RWPE2 (cell line): ENCODE measurements around the gene GPANK1.

Experiments used
- ATAC-seq: fragments of 200-7000 bp; cut with Tn5 transposase; 3 replicates; pipeline ENCODE4 v1.9.1; 2021; ENCODE audit warnings: low read depth
- DNase-seq: peaks from one replicate; pipeline ENCODE4 v3.0.0-alpha.2; 2020; ENCODE audit warnings: low spot score
- H3K27ac ChIP-seq: fragments of 450-650 bp; 2 replicates; pipeline ENCODE4 v1.5.1; 2017; ENCODE audit warnings: mild to moderate bottlenecking; ENCODE audit not compliant: poor library complexity, severe bottlenecking
- H3K27me3 ChIP-seq: fragments of 250-450 bp; sonication (Bioruptor Pico); 2 replicates; pipeline ENCODE4 v1.5.1; 2021; ENCODE audit warnings: mild to moderate bottlenecking, moderate library complexity; ENCODE audit not compliant: insufficient read depth, poor library complexity, severe bottlenecking
- H3K36me3 ChIP-seq: fragments of 250-450 bp; sonication (Bioruptor Pico); 2 replicates; pipeline ENCODE4 v1.5.1; 2020; ENCODE audit warnings: low read depth, mild to moderate bottlenecking, moderate library complexity
- H3K4me1 ChIP-seq: fragments of 250-450 bp; sonication (Bioruptor Pico); 2 replicates; pipeline ENCODE4 v1.5.1; 2021; ENCODE audit warnings: mild to moderate bottlenecking, moderate library complexity; ENCODE audit not compliant: insufficient read depth, poor library complexity, severe bottlenecking
- H3K4me3 ChIP-seq: fragments of 250-450 bp; sonication (Bioruptor Pico); 2 replicates; pipeline ENCODE4 v1.5.1; 2021; ENCODE audit warnings: mild to moderate bottlenecking, moderate library complexity; ENCODE audit not compliant: severe bottlenecking
- H3K9me3 ChIP-seq: fragments of 250-450 bp; sonication (Bioruptor Pico); 2 replicates; pipeline ENCODE4 v1.5.1; 2021; ENCODE audit warnings: mild to moderate bottlenecking, moderate library complexity; ENCODE audit not compliant: severe bottlenecking
- CTCF ChIP-seq: fragments of 450-650 bp; IDR thresholded peaks from one replicate; pipeline ENCODE4 v1.5.1; 2017; ENCODE audit warnings: mild to moderate bottlenecking, moderate library complexity; ENCODE audit not compliant: poor library complexity, severe bottlenecking

The GPANK1 gene

GRCh38 chr6:31641370-31641769 lies 23.4 kb downstream of the GPANK1 start:
- no peaks in the 10 kb centered on the region for H3K27me3 ChIP-seq
- peaks cover 87% of the 10 kb centered on the region for H3K36me3 ChIP-seq
- no peaks in the 10 kb centered on the region for H3K9me3 ChIP-seq
- no peak for TF ChIP-seq CTCF
- no peaks in the 10 kb centered on the region for H3K4me1 ChIP-seq
- DNase-seq (no peak), ATAC-seq (no peak)
- H3K27ac ChIP-seq: no peak overlapping the region
- no peak overlapping the region for H3K4me3 ChIP-seq

GRCh38 chr6:31640612-31641011 lies 24.2 kb downstream of the GPANK1 start:
- Histone ChIP-seq H3K27ac (no peak overlapping the region), H3K36me3 (peaks cover 87% of the 10 kb centered on the region), H3K4me3 (no peak overlapping the region), H3K4me1 (no peaks in the 10 kb centered on the region), H3K27me3 (no peaks in the 10 kb centered on the region), H3K9me3 (no peaks in the 10 kb centered on the region)
- no peak for DNase-seq
- TF ChIP-seq CTCF: no peak
- no peak for ATAC-seq

- ATAC-seq: peak; percentile 23; the same call in 2 of the 3 replicates
- no peaks in the 10 kb centered on the region for H3K9me3 ChIP-seq
- H3K4me1 ChIP-seq: no peaks in the 10 kb centered on the region
- H3K27ac ChIP-seq: no peak overlapping the region
- no peak overlapping the region for H3K4me3 ChIP-seq
- peaks cover 87% of the 10 kb centered on the region for H3K36me3 ChIP-seq
- no peak for TF ChIP-seq CTCF
- no peak for DNase-seq
- H3K27me3 ChIP-seq: no peaks in the 10 kb centered on the region
Observed at GRCh38 chr6:31639449-31639861, 25.3 kb downstream of the GPANK1 start.

- TF ChIP-seq CTCF: no peak
- peak; percentile 12; the same call in 2 of the 3 replicates for ATAC-seq
- H3K4me3 ChIP-seq: no peak overlapping the region
- no peak for DNase-seq
- no peaks in the 10 kb centered on the region for H3K27me3 ChIP-seq
- peaks cover 87% of the 10 kb centered on the region for H3K36me3 ChIP-seq
- H3K27ac ChIP-seq: no peak overlapping the region
- no peaks in the 10 kb centered on the region for H3K4me1 ChIP-seq
- H3K9me3 ChIP-seq: no peaks in the 10 kb centered on the region
Observed at GRCh38 chr6:31639043-31639442, 25.8 kb downstream of the GPANK1 start.

GRCh38 chr6:31636698-31637596 lies 27.9 kb downstream of the GPANK1 start:
- TF ChIP-seq CTCF: no peak
- ATAC-seq (no peak), DNase-seq (no peak)
- Histone ChIP-seq H3K36me3 (peaks cover 97% of the 10 kb centered on the region), H3K9me3 (no peaks in the 10 kb centered on the region), H3K4me1 (no peaks in the 10 kb centered on the region), H3K27me3 (no peaks in the 10 kb centered on the region), H3K27ac (no peak overlapping the region), H3K4me3 (no peak overlapping the region)
